K562 (cell line): Measurements from ENCODE around the gene MRPL9. TPM values are rescaled to one million over a fixed set of nuclear protein-coding genes. Genes with fewer than 3 reads are reported as not detected.

ENCODE experiments used
- ATAC-seq: fragments of 200-7000 bp; cut with Tn5 transposase; 3 replicates; pipeline ENCODE4 v1.9.1; 2020; ENCODE audit warnings: moderate library complexity
- BruUV-seq: library from RNA; stranded (reverse); fragments of 400-500 nt; replicated peaks from 2 replicates; lab custom pipeline; 2021; lab: Mats Ljungman, UMichigan
- CTCF ChIA-PET: fragments of 300-600 bp; formaldehyde crosslinking; extraction: SDS; loops from one replicate; lab custom pipeline; 2021; ENCODE audit warnings: low intra/inter-chr PET ratio; lab: Yijun Ruan, JAX
- POLR2A ChIA-PET: fragments of 300-600, 350-650 bp; sonication (Branson Sonifier 250); formaldehyde crosslinking; extraction: SDS; loops from one replicate; lab custom pipeline; 2021; ENCODE audit warnings: antibody characterized with exemption, inconsistent platforms; lab: Yijun Ruan, JAX
- DNase-seq, 4 experiments: peaks; one replicate each; pipeline versions ENCODE4 v3.0.0 to v3.0.0-alpha.2; 2011 to 2018; ENCODE audit warnings: low spot score in 3 of 4, mixed read lengths in 3 of 4; ENCODE audit errors: extremely low read depth in 1 of 4
- FAIRE-seq: peaks from 2 replicates; lab custom pipeline; 2011; peaks lifted over from hg19 to GRCh38; lab: Jason Lieb, UNC
- H2AFZ ChIP-seq: 2 replicates; pipeline ENCODE4 v1.6.0; 2011; ENCODE audit warnings: low read depth, low read length, control low read depth, inconsistent platforms
- H3K27ac ChIP-seq: fragments of 200-600 bp; 3 replicates; pipeline ENCODE4 v1.8.0; 2011; ENCODE audit warnings: low read depth, mild to moderate bottlenecking, control low read depth, inconsistent platforms, low read length, moderate library complexity, mixed read lengths; ENCODE audit errors: extremely low read depth
- H3K27me3 ChIP-seq, 2 experiments: fragments of 300-600 bp in 1 of 2; 2 replicates in 1 of 2; 3 replicates in 1 of 2; pipeline versions ENCODE4 v1.6.0 to v1.8.0; 2011; ENCODE audit warnings: inconsistent platforms in 2 of 2, low read length in 2 of 2, mild to moderate bottlenecking in 1 of 2, mixed read lengths in 1 of 2, moderate library complexity in 1 of 2; ENCODE audit not compliant: control insufficient read depth in 2 of 2, insufficient read depth in 2 of 2
- H3K36me3 ChIP-seq: fragments of 300-600 bp; 3 replicates; pipeline ENCODE4 v1.8.0; 2011; ENCODE audit warnings: mild to moderate bottlenecking, low read length, inconsistent platforms; ENCODE audit not compliant: control insufficient read depth, insufficient read depth
- H3K4me1 ChIP-seq, 2 experiments: fragments of 200-600 bp in 1 of 2; replicated peaks in 1 of 2; 2 replicates in 1 of 2; 3 replicates in 1 of 2; pipeline versions ENCODE4 v1.5.1 to v1.8.0; 2011; ENCODE audit warnings: inconsistent platforms in 2 of 2, low read length in 2 of 2, mild to moderate bottlenecking in 1 of 2, mixed read lengths in 1 of 2, moderate library complexity in 1 of 2; ENCODE audit not compliant: control insufficient read depth in 2 of 2, insufficient read depth in 2 of 2
- H3K4me2 ChIP-seq: 2 replicates; pipeline ENCODE4 v1.6.1; 2011; ENCODE audit warnings: low read length, control low read depth, inconsistent platforms, mixed read lengths; ENCODE audit not compliant: insufficient read depth
- H3K4me3 ChIP-seq: fragments of 200-600 bp; sonication (generic), shearing (Covaris generic); 2 replicates; pipeline ENCODE4 v1.5.1; 2016; ENCODE audit warnings: control low read depth, inconsistent platforms
- H3K79me2 ChIP-seq: fragments of 200-600 bp; 3 replicates; pipeline ENCODE4 v1.8.0; 2011; ENCODE audit warnings: low read length, inconsistent platforms; ENCODE audit not compliant: control insufficient read depth, insufficient read depth
- H3K9ac ChIP-seq, 2 experiments: 2 replicates each; pipeline versions ENCODE4 v1.6.0 to v1.6.1; 2011; ENCODE audit warnings: low read depth in 2 of 2, low read length in 2 of 2, control low read depth in 1 of 2, inconsistent platforms in 1 of 2, mild to moderate bottlenecking in 1 of 2, mixed read lengths in 1 of 2; ENCODE audit not compliant: insufficient read depth in 1 of 2
- H3K9me1 ChIP-seq: one replicate; pipeline ENCODE4 v1.6.0; 2011; ENCODE audit warnings: inconsistent platforms, mild to moderate bottlenecking, low read length, moderate library complexity; ENCODE audit not compliant: control insufficient read depth, insufficient read depth
- H3K9me3 ChIP-seq: replicated peaks from 2 replicates; pipeline ENCODE4 v1.5.1; 2011; ENCODE audit warnings: low read depth, low read length, inconsistent platforms; ENCODE audit not compliant: control insufficient read depth, insufficient read depth
- H4K20me1 ChIP-seq: replicated peaks from 2 replicates; pipeline ENCODE4 v1.6.1; 2011; ENCODE audit warnings: low read length, inconsistent platforms, mixed read lengths; ENCODE audit not compliant: control insufficient read depth, insufficient read depth
- ARID1B ChIP-seq: fragments of 450-650 bp; IDR thresholded peaks from 2 replicates; pipeline ENCODE4 v1.6.1; 2016; ENCODE audit warnings: antibody characterized with exemption, mild to moderate bottlenecking, inconsistent platforms
- CBX2 ChIP-seq: fragments of 200-600 bp; sonication (generic); IDR thresholded peaks from one replicate; pipeline ENCODE4 v1.6.1; 2012; ENCODE audit warnings: mild to moderate bottlenecking, low read length, inconsistent platforms; ENCODE audit not compliant: insufficient read depth, poor library complexity, severe bottlenecking
- CCAR2 ChIP-seq: fragments of 200-400 bp; formaldehyde crosslinking; IDR thresholded peaks from 2 replicates; pipeline ENCODE4 v1.6.1; 2017; ENCODE audit warnings: mild to moderate bottlenecking, low read depth, low read length
- E2F3 ChIP-seq: fragments of 250-450 bp; sonication (Bioruptor Pico); IDR thresholded peaks from 2 replicates; pipeline ENCODE4 v1.4.0; 2020; ENCODE audit warnings: mild to moderate bottlenecking
- EHMT2 ChIP-seq: fragments of 450-650 bp; IDR thresholded peaks from 2 replicates; pipeline ENCODE4 v1.6.1; 2018; ENCODE audit warnings: antibody characterized with exemption
- ELK3 ChIP-seq: fragments of 450-650 bp; formaldehyde crosslinking; IDR thresholded peaks from 2 replicates; pipeline ENCODE4 v1.4.0; 2020; ENCODE audit warnings: mild to moderate bottlenecking
- IFI16 ChIP-seq: fragments of 250-450 bp; sonication (Bioruptor Pico); IDR thresholded peaks from 2 replicates; pipeline ENCODE4 v2.1.2; 2022; ENCODE audit warnings: mild to moderate bottlenecking, inconsistent platforms
- ILK ChIP-seq: fragments of 450-650 bp; IDR thresholded peaks from 2 replicates; pipeline ENCODE4 v1.6.1; 2016; ENCODE audit warnings: missing genetic modification characterization, low read depth, mild to moderate bottlenecking, missing compliant biosample characterization, moderate library complexity, borderline replicate concordance
- LARP7 ChIP-seq: fragments of 450-650 bp; IDR thresholded peaks from 2 replicates; pipeline ENCODE4 v1.6.1; 2016
- RB1 ChIP-seq: fragments of 450-650 bp; IDR thresholded peaks from 2 replicates; pipeline ENCODE4 v1.6.1; 2017; ENCODE audit warnings: low read depth, mild to moderate bottlenecking
- SMARCC2 ChIP-seq: fragments of 450-650 bp; IDR thresholded peaks from 2 replicates; pipeline ENCODE4 v1.6.1; 2017; ENCODE audit warnings: antibody characterized with exemption, moderate library complexity, mild to moderate bottlenecking, low read depth
- THAP12 ChIP-seq: fragments of 250-450 bp; sonication (Bioruptor Pico); IDR thresholded peaks from 2 replicates; pipeline ENCODE4 v1.9.0; 2021; ENCODE audit warnings: mild to moderate bottlenecking, inconsistent platforms
- ZNF121 ChIP-seq: sonication (generic); formaldehyde crosslinking; conservative IDR thresholded peaks from 2 replicates; pipeline ENCODE4 v1.8.0; 2022; ENCODE audit warnings: missing genetic modification reagents
- ZNF507 ChIP-seq: conservative IDR thresholded peaks from 2 replicates; pipeline ENCODE4 v1.6.1; 2017; ENCODE audit warnings: missing genetic modification characterization, missing compliant biosample characterization
- ZNF57 ChIP-seq: fragments of 450-650 bp; formaldehyde crosslinking; IDR thresholded peaks from 2 replicates; pipeline ENCODE4 v1.4.0; 2020; ENCODE audit warnings: mild to moderate bottlenecking, moderate library complexity
- in situ Hi-C: fragments of 300-500 bp; cut with MboI; formaldehyde crosslinking; loops from 4 replicates; pipeline ENCODE4 v1.15.0; 2018; ENCODE audit warnings: inconsistent platforms, mixed read lengths
- intact Hi-C: fragments of 100-400 bp; cut with micrococcal nuclease; formaldehyde crosslinking; loops from 2 replicates; pipeline ENCODE4 v1.14.2; 2022
- polyA plus RNA-seq, 8 experiments: library from polyadenylated mRNA; depleted of rRNA in 4 of 8; stranded (reverse) in 5 of 8; unstranded in 3 of 8; fragments of >200 nt; fragmentation: Nextera tagmentation in 2 of 8; fragmentation: Illumina TruSeq in 1 of 8; extraction: Ambion mirVana in 2 of 8; extraction: Trizol in 1 of 8; gene quantifications; 2 replicates each; pipeline versions ENCODE4 v1.2.1 to v1.2.3, GENCODE V29; 2011 to 2014; ENCODE audit warnings: inconsistent platforms in 1 of 8, missing spikeins in 1 of 8
- total RNA-seq, 7 experiments: library from RNA; depleted of rRNA in 6 of 7; stranded (reverse); fragments of >200 nt in 6 of 7; fragmentation: Illumina TruSeq in 2 of 7; extraction: Trizol in 2 of 7; gene quantifications; 2 replicates each; pipeline versions ENCODE4 v1.2.1 to v1.2.3, GENCODE V29; 2011 to 2021; ENCODE audit warnings: low replicate concordance in 1 of 7
- TF ChIP-seq, protein P1 (sequence below): fragments of 250-450 bp; sonication (Bioruptor Pico); IDR thresholded peaks from 2 replicates; pipeline ENCODE4 v1.8.0; 2021; ENCODE audit warnings: moderate library complexity, mild to moderate bottlenecking, inconsistent platforms

MRPL9 gene
- total and polyA plus RNA-seq, 9 of the 15 experiments (the other 6 are each of a cell fraction or from before 2014, with no cell fraction given) = 38.0 to 162 (median 111) TPM

DNA sequence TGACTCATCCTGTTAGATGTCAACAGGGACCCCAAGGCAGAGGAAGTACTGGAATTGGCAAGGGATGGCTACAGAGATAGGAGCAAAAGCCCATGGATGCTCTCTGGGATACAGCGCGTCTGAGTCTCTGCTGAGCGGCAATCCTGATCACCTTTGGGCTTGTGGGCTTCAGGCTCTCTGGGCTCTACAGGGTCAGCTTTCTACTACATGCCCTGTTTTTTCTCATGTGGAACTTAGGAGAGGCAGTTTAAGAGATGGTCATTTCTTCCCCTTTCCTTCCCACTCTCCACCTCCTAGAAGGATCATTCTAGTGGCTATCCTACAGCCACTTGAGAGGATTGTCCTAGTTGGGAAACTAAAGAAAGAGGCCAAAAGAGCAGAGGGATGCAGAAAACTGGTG lies 40.6 kb upstream of the MRPL9 start (continued):
- TF ChIP-seq THAP12 = no peak
- TF ChIP-seq ZNF507 (tag) = no peak
- TF ChIP-seq LARP7 = no peak
- TF ChIP-seq CCAR2 = no peak
- TF ChIP-seq ELK3 = no peak
- no peak for TF ChIP-seq SMARCC2

GRCh38 chr1:151803164-151803563 lies 39.9 kb upstream of the MRPL9 start:
- Histone ChIP-seq H3K27ac (no peak overlapping the region), H3K9me1 (no peaks in the 10 kb centered on the region), H3K4me3 (no peak overlapping the region), H3K4me2 (no peak overlapping the region), H2AFZ (no peak overlapping the region), H3K36me3 (no peaks in the 10 kb centered on the region), H3K79me2 (no peaks in the 10 kb centered on the region), H3K9ac (no peak overlapping the region; a peak in 1 of 4 replicates), H3K9me3 (no peaks in the 10 kb centered on the region), H3K4me1 (peaks cover 0 to 8% of the 10 kb centered on the region in 2 experiments; a peak in 1 of 5 replicates), H3K27me3 (peaks cover 59 to 92% of the 10 kb centered on the region in 2 experiments), H4K20me1 (peaks cover 19% of the 10 kb centered on the region)
- TF ChIP-seq ARID1B (no peak), ZNF121 (CRISPR knock-in tag) (no peak), ZNF57 (CRISPR knock-in tag) (no peak), RB1 (no peak), IFI16 (CRISPR knock-in tag) (no peak), EHMT2 (no peak), E2F3 (CRISPR knock-in tag) (no peak), ILK (tag) (no peak), CBX2 (no peak)
- TF ChIP-seq, protein P1, sequence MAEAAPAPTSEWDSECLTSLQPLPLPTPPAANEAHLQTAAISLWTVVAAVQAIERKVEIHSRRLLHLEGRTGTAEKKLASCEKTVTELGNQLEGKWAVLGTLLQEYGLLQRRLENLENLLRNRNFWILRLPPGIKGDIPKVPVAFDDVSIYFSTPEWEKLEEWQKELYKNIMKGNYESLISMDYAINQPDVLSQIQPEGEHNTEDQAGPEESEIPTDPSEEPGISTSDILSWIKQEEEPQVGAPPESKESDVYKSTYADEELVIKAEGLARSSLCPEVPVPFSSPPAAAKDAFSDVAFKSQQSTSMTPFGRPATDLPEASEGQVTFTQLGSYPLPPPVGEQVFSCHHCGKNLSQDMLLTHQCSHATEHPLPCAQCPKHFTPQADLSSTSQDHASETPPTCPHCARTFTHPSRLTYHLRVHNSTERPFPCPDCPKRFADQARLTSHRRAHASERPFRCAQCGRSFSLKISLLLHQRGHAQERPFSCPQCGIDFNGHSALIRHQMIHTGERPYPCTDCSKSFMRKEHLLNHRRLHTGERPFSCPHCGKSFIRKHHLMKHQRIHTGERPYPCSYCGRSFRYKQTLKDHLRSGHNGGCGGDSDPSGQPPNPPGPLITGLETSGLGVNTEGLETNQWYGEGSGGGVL (CRISPR knock-in tag) = no peak
- intact Hi-C loops = no loop called here
- FAIRE-seq (no peak), DNase-seq (no peak), ATAC-seq (no peak)
- ChIA-PET CTCF (no interaction called here), POLR2A (interaction anchor here (0.6 to 1.8 kb wide), 3 partner anchors 13 to 26 kb away, joined by 3 to 9 read pairs (median 3); partner anchors contain the start of gene TDRKH)
- BruUV-seq = no TSS peak
- in situ Hi-C loops = no loop called here
